PC-9 (cell line): ENCODE results near the gene KRT38. TPM values are rescaled to one million over a fixed set of nuclear protein-coding genes. Genes with fewer than 3 reads are reported as not detected.

ENCODE experiments used
- BruUV-seq: library from RNA; stranded (reverse); fragments of 400-500 nt; replicated peaks from 2 replicates; lab custom pipeline; 2021; lab: Mats Ljungman, UMichigan
- CTCF ChIA-PET: fragments of 300-600 bp; sonication (Branson Sonifier 250); formaldehyde crosslinking; loops from one replicate; lab custom pipeline; 2022; ENCODE audit warnings: antibody characterized with exemption; lab: Charles Lee
- POLR2A ChIA-PET: fragments of 300-600 bp; sonication (Branson Sonifier 250); formaldehyde crosslinking; loops from one replicate; lab custom pipeline; 2022; ENCODE audit warnings: antibody characterized with exemption; ENCODE audit not compliant: unreplicated experiment; lab: Charles Lee
- DNase-seq, 2 experiments: peaks; one replicate each; pipeline versions ENCODE4 v3.0.0 to v3.0.0-alpha.2; 2015 to 2022; ENCODE audit warnings: mixed read lengths in 1 of 2
- H2AFZ ChIP-seq: fragments of 200-600 bp; sonication (generic); 2 replicates; pipeline ENCODE4 v1.8.1; 2017; ENCODE audit warnings: antibody characterized with exemption
- H3F3A ChIP-seq: fragments of 200-600 bp; sonication (generic); 2 replicates; pipeline ENCODE4 v1.8.1; 2017; ENCODE audit warnings: antibody characterized with exemption, mild to moderate bottlenecking, low read depth; ENCODE audit not compliant: insufficient read depth
- H3K27ac ChIP-seq: fragments of 200-600 bp; sonication (generic); 2 replicates; pipeline ENCODE4 v1.6.1; 2016; ENCODE audit warnings: mixed run types
- H3K27me3 ChIP-seq: fragments of 200-600 bp; sonication (generic); 2 replicates; pipeline ENCODE4 v1.6.1; 2016; ENCODE audit warnings: low read depth, mixed run types; ENCODE audit not compliant: insufficient read depth
- H3K36me3 ChIP-seq: fragments of 200-600 bp; sonication (generic); 2 replicates; pipeline ENCODE4 v1.6.1; 2016; ENCODE audit warnings: low read depth, mixed run types
- H3K4me1 ChIP-seq: fragments of 200-600 bp; sonication (generic); replicated peaks from 2 replicates; pipeline ENCODE4 v1.6.1; 2016; ENCODE audit warnings: mixed run types; ENCODE audit not compliant: insufficient read depth
- H3K4me2 ChIP-seq: fragments of 200-600 bp; sonication (generic); 2 replicates; pipeline ENCODE4 v1.6.1; 2017; ENCODE audit warnings: mixed run types
- H3K4me3 ChIP-seq: fragments of 200-600 bp; sonication (generic); 2 replicates; pipeline ENCODE4 v1.6.1; 2016; ENCODE audit warnings: mixed run types
- H3K79me2 ChIP-seq: fragments of 200-600 bp; sonication (generic); 2 replicates; pipeline ENCODE4 v1.6.1; 2017; ENCODE audit warnings: low read depth, mixed run types
- H3K9me2 ChIP-seq: fragments of 200-600 bp; sonication (generic); 2 replicates; pipeline ENCODE4 v1.8.1; 2017; ENCODE audit warnings: mild to moderate bottlenecking; ENCODE audit not compliant: insufficient read depth
- H3K9me3 ChIP-seq: fragments of 200-600 bp; sonication (generic); 2 replicates; pipeline ENCODE4 v1.8.1; 2016; ENCODE audit warnings: low read depth; ENCODE audit not compliant: insufficient read depth
- H4K20me1 ChIP-seq: fragments of 200-600 bp; sonication (generic); 2 replicates; pipeline ENCODE4 v1.8.1; 2017; ENCODE audit not compliant: insufficient read depth
- CTCF ChIP-seq: fragments of 200-600 bp; sonication (generic); conservative IDR thresholded peaks from 2 replicates; pipeline ENCODE4 v1.6.1; 2017; ENCODE audit warnings: mixed run types, antibody characterized with exemption, mild to moderate bottlenecking, moderate library complexity
- EZH2 ChIP-seq: fragments of 200-600 bp; sonication (generic); IDR thresholded peaks from 2 replicates; pipeline ENCODE4 v1.8.0; 2017; ENCODE audit warnings: antibody characterized with exemption, low read depth
- intact Hi-C: fragments of 100-400 bp; cut with micrococcal nuclease; formaldehyde crosslinking; loops from one replicate; pipeline ENCODE4 v1.10.0; 2022; ENCODE audit not compliant: unreplicated experiment
- total RNA-seq: library from RNA; stranded (reverse); gene quantifications from 2 replicates; pipeline ENCODE4 v1.2.3, GENCODE V29; 2021

Gene KRT38
- total RNA-seq, 1 experiment from 2014 or later, result not detected

GRCh38 chr17:41475421-41475820 is 34.6 kb upstream of the KRT38 start:
- ChIA-PET POLR2A (no interaction called here), CTCF (no interaction called here)
- no peaks in the 10 kb centered on the region for H4K20me1 ChIP-seq
- no peaks in the 10 kb centered on the region for H3F3A ChIP-seq
- H3K27ac ChIP-seq, result no peak overlapping the region
- no peak for DNase-seq
- H3K4me3 ChIP-seq, result no peak overlapping the region
- H3K9me2 ChIP-seq, result no peaks in the 10 kb centered on the region
- H3K9me3 ChIP-seq, result no peaks in the 10 kb centered on the region; the same call in 1 of the 2 replicates
- H3K27me3 ChIP-seq, result no peaks in the 10 kb centered on the region
- no peak for TF ChIP-seq EZH2
- no peak for TF ChIP-seq CTCF
- no peaks in the 10 kb centered on the region for H3K4me1 ChIP-seq
- BruUV-seq, result no TSS peak
- no peaks in the 10 kb centered on the region for H3K36me3 ChIP-seq
- H3K4me2 ChIP-seq, result no peak overlapping the region
- intact Hi-C loops, result no loop called here
- no peaks in the 10 kb centered on the region for H3K79me2 ChIP-seq
- no peak overlapping the region for H2AFZ ChIP-seq

- no peak overlapping the region for H3K4me2 ChIP-seq
- no peaks in the 10 kb centered on the region for H3K79me2 ChIP-seq
- H3K36me3 ChIP-seq, result no peaks in the 10 kb centered on the region
- intact Hi-C loops, result no loop called here
- no TSS peak for BruUV-seq
- H3K27ac ChIP-seq, result no peak overlapping the region
- ChIA-PET POLR2A (no interaction called here), CTCF (no interaction called here)
- TF ChIP-seq CTCF (no peak), EZH2 (no peak)
- no peaks in the 10 kb centered on the region for H3K27me3 ChIP-seq
- H3K9me2 ChIP-seq, result no peaks in the 10 kb centered on the region
- H3K4me3 ChIP-seq, result no peak overlapping the region
- DNase-seq, result no peak
- H2AFZ ChIP-seq, result no peak overlapping the region
- no peaks in the 10 kb centered on the region for H3F3A ChIP-seq
- no peaks in the 10 kb centered on the region; the same call in 1 of the 2 replicates for H3K9me3 ChIP-seq
- H4K20me1 ChIP-seq, result no peaks in the 10 kb centered on the region
- no peaks in the 10 kb centered on the region for H3K4me1 ChIP-seq
Measured at GRCh38 chr17:41474863-41475262, 34.1 kb upstream of the KRT38 start.

GRCh38 chr17:41468346-41468745 is 27.6 kb upstream of the KRT38 start:
- no peak for TF ChIP-seq CTCF
- TF ChIP-seq EZH2, result no peak
- Histone ChIP-seq H3K27me3 (no peaks in the 10 kb centered on the region), H3K9me2 (no peaks in the 10 kb centered on the region), H3K4me2 (no peak overlapping the region), H3K27ac (no peak overlapping the region), H2AFZ (no peak overlapping the region), H3K4me3 (no peak overlapping the region), H3F3A (peaks cover 10% of the 10 kb centered on the region; the same call in 1 of the 2 replicates), H3K4me1 (peaks cover 20% of the 10 kb centered on the region), H3K79me2 (no peaks in the 10 kb centered on the region), H3K9me3 (no peaks in the 10 kb centered on the region; the same call in 1 of the 2 replicates), H3K36me3 (no peaks in the 10 kb centered on the region), H4K20me1 (no peaks in the 10 kb centered on the region)
- POLR2A ChIA-PET, result no interaction called here
- intact Hi-C loops, result no loop called here
- CTCF ChIA-PET, result no interaction called here
- no peak for DNase-seq
- no TSS peak for BruUV-seq
